Testis (tissue), 2 donors: ENCODE data around the gene KCNJ1.

Source experiments
- CTCF ChIP-seq, 3 experiments: fragments of 450-650 bp in 2 of 3; fragments of 200-600 bp in 1 of 3; sonication (generic) in 1 of 3; IDR thresholded peaks; one replicate each; pipeline ENCODE4 v1.5.1; 2016 to 2019; ENCODE audit warnings: antibody characterized with exemption in 3 of 3, mild to moderate bottlenecking in 2 of 3, moderate library complexity in 1 of 3
- POLR2A ChIP-seq: fragments of 450-650 bp; IDR thresholded peaks from one replicate; pipeline ENCODE4 v1.6.1; 2017; ENCODE audit warnings: antibody characterized with exemption, mild to moderate bottlenecking, moderate library complexity

- no peak for TF ChIP-seq POLR2A
- no peak for TF ChIP-seq CTCF (IDR thresholded peaks at IDR 0.05)
These were observed 37.2 kb upstream of the KCNJ1 start for GRCh38 chr11:128904303-128904655.
